Sigmoid colon (tissue), 7 donors: ENCODE results near the gene SMYD1. TPM values are rescaled to one million over a fixed set of nuclear protein-coding genes. Genes with fewer than 3 reads are reported as not detected.

Source experiments
- DNase-seq: peaks from one replicate; pipeline ENCODE4 v3.0.0-alpha.2; 2019
- H3K27ac ChIP-seq, 4 donors: fragments of 200-600 bp; sonication (generic); one replicate each; pipeline ENCODE4 v1.5.1; 2016 to 2019; ENCODE audit warnings: mild to moderate bottlenecking in 1 of 4
- H3K27me3 ChIP-seq, 3 donors: fragments of 200-600 bp; sonication (generic); one replicate each; pipeline ENCODE4 v1.5.1; 2019; ENCODE audit warnings: mild to moderate bottlenecking in 1 of 3
- H3K36me3 ChIP-seq, 4 donors: fragments of 200-600 bp; sonication (generic); one replicate each; pipeline ENCODE4 v1.5.1; 2016 to 2019
- H3K4me1 ChIP-seq, 4 donors: fragments of 200-600 bp; sonication (generic); one replicate each; pipeline ENCODE4 v1.5.1; 2017 to 2019
- H3K4me3 ChIP-seq, 4 donors: fragments of 200-600 bp; sonication (generic); one replicate each; pipeline ENCODE4 v1.5.1; 2017 to 2019; ENCODE audit warnings: mild to moderate bottlenecking in 2 of 4, moderate library complexity in 1 of 4
- H3K9me3 ChIP-seq, 4 donors: fragments of 200-600 bp in 3 of 4; sonication (generic) in 3 of 4; one replicate each; pipeline versions ENCODE4 v1.5.1 to v1.6.1; 2013 to 2019
- CTCF ChIP-seq, 4 experiments: fragments of 450-650 bp in 3 of 4; fragments of 200-600 bp in 1 of 4; IDR thresholded peaks; one replicate each; pipeline ENCODE4 v1.5.1; 2016 to 2019; ENCODE audit warnings: antibody characterized with exemption in 4 of 4, mild to moderate bottlenecking in 3 of 4, moderate library complexity in 2 of 4
- EP300 ChIP-seq, 4 donors: sonication (generic); formaldehyde crosslinking; IDR thresholded peaks; one replicate each; pipeline ENCODE4 v1.6.1; 2017; ENCODE audit warnings: antibody characterized with exemption in 4 of 4
- POLR2A ChIP-seq, 2 donors: fragments of 450-650 bp; IDR thresholded peaks; one replicate each; pipeline ENCODE4 v1.6.1; 2016; ENCODE audit warnings: antibody characterized with exemption in 2 of 2, mild to moderate bottlenecking in 2 of 2, moderate library complexity in 2 of 2
- POLR2AphosphoS5 ChIP-seq, 4 donors: sonication (generic); formaldehyde crosslinking; IDR thresholded peaks; one replicate each; pipeline ENCODE4 v1.6.1; 2017; ENCODE audit warnings: antibody characterized with exemption in 4 of 4
- WGBS, 2 donors: extraction: QIAGEN DNeasy Blood & Tissue Kit; methylation state at CpG; one replicate each; pipeline ENCODE4 v1.1.7; 2013; 5-methylcytosine and 5-hydroxymethylcytosine counted together
- intact Hi-C: fragments of 100-400 bp; cut with DNase I; formaldehyde crosslinking; loops from one replicate; pipeline ENCODE4 v1.15.1; 2023
- polyA plus RNA-seq, 3 donors: library from polyadenylated mRNA; stranded (reverse); fragments of 200-250 nt; gene quantifications; one replicate each; pipeline ENCODE4 v1.2.3, GENCODE V29; 2013
- total RNA-seq, 4 donors: library from RNA; depleted of rRNA; stranded (reverse); fragments of >200 nt; gene quantifications; one replicate each; pipeline ENCODE4 v1.1.0, GENCODE V29; 2016
- donor health status: healthy with polysubstance abuse.
- donor health status: Bipolar disorder and iron deficiency.
- donor health status: healthy.

Gene SMYD1
- total and polyA plus RNA-seq, 7 donors = under 0.01 to 45.7 (median 17.3) TPM; not detected in 1

GRCh38 chr2:88059979-88060906 lies 7.4 kb upstream of the SMYD1 start:
- Histone ChIP-seq H3K4me1 (peaks cover 0 to 18% (median 3%) of the 10 kb centered on the region in 4 donors), H3K27ac (no peak overlapping the region), H3K27me3 (no peaks in the 10 kb centered on the region), H3K9me3 (no peaks in the 10 kb centered on the region), H3K36me3 (no peaks in the 10 kb centered on the region), H3K4me3 (no peak overlapping the region)
- TF ChIP-seq POLR2A (IDR thresholded peaks at IDR 0.05) (no peak), CTCF (IDR thresholded peaks at IDR 0.05) (peak; percentile 34 to 78 (median 70))
- intact Hi-C loops = loop anchor here (1.0 to 5.0 kb wide), 2 partner anchors 100 to 567 kb away; partner anchors contain the start of gene EIF2AK3
- DNase-seq = no peak
- whole genome bisulfite sequencing, 2 donors = 36 to 60% methylated on average over 5 of the region's 5 CpGs

- Histone ChIP-seq H3K27me3 (no peaks in the 10 kb centered on the region), H3K4me1 (peaks cover 0 to 20% (median 3%) of the 10 kb centered on the region in 4 donors), H3K9me3 (no peaks in the 10 kb centered on the region), H3K36me3 (no peaks in the 10 kb centered on the region), H3K27ac (no peak overlapping the region), H3K4me3 (no peak overlapping the region)
- intact Hi-C loops = loop anchor here (1.0 kb wide), 1 partner anchor 99 kb away; no protein-coding TSS in a partner anchor
- DNase-seq = no peak
- 75 to 83% methylated on average over 2 of the region's 2 CpGs for WGBS, 2 donors
- TF ChIP-seq EP300 (IDR thresholded peaks at IDR 0.05) (no peak), POLR2A (IDR thresholded peaks at IDR 0.05) (no peak)
Measured at GRCh38 chr2:88060907-88061275, 6.7 kb upstream of the SMYD1 start.

GRCh38 chr2:88061295-88061694 lies 6.3 kb upstream of the SMYD1 start:
- Histone ChIP-seq H3K9me3 (no peaks in the 10 kb centered on the region), H3K4me3 (no peak overlapping the region), H3K27me3 (no peaks in the 10 kb centered on the region), H3K36me3 (no peaks in the 10 kb centered on the region), H3K4me1 (peaks cover 0 to 20% (median 2%) of the 10 kb centered on the region in 4 donors), H3K27ac (no peak overlapping the region)
- intact Hi-C loops = no loop called here
- DNase-seq = no peak
- TF ChIP-seq POLR2AphosphoS5 (IDR thresholded peaks at IDR 0.05) (no peak), CTCF (IDR thresholded peaks at IDR 0.05) (no peak), POLR2A (IDR thresholded peaks at IDR 0.05) (no peak)
- WGBS, 2 donors = 89 to 92% methylated on average over 3 of the region's 3 CpGs

- intact Hi-C loops = no loop called here
- Histone ChIP-seq H3K36me3 (no peaks in the 10 kb centered on the region), H3K9me3 (no peaks in the 10 kb centered on the region), H3K27ac (peak overlapping the region in 3 of 4 donors; percentile 41 to 86 (median 80)), H3K27me3 (no peaks in the 10 kb centered on the region), H3K4me1 (peaks cover 0 to 30% (median 7%) of the 10 kb centered on the region in 4 donors), H3K4me3 (no peak overlapping the region)
- peak in 1 of 4 donors; percentile 20 for TF ChIP-seq POLR2AphosphoS5 (IDR thresholded peaks at IDR 0.05)
- no peak for TF ChIP-seq POLR2A (IDR thresholded peaks at IDR 0.05)
- 83 to 90% methylated on average over 4 of the region's 4 CpGs for WGBS, 2 donors
- DNase-seq = no peak
Measured at GRCh38 chr2:88066543-88066942, 1.1 kb upstream of the SMYD1 start.

- DNase-seq = no peak
- Histone ChIP-seq H3K27ac (peak overlapping the region; percentile 5 to 86 (median 60)), H3K4me1 (peaks cover 0 to 35% (median 7%) of the 10 kb centered on the region in 4 donors), H3K4me3 (peak overlapping the region in 3 of 4 donors; percentile 31 to 43 (median 41)), H3K9me3 (no peaks in the 10 kb centered on the region), H3K36me3 (no peaks in the 10 kb centered on the region), H3K27me3 (no peaks in the 10 kb centered on the region)
- intact Hi-C loops = no loop called here
- WGBS, 2 donors = 89 to 93% methylated on average over 5 of the region's 5 CpGs
- TF ChIP-seq EP300 (IDR thresholded peaks at IDR 0.05) (no peak), POLR2AphosphoS5 (IDR thresholded peaks at IDR 0.05) (peak in 2 of 4 donors; percentile 19 to 66)
Measured at GRCh38 chr2:88067189-88067588, 436 bp upstream of the SMYD1 start.

- H3K4me3 ChIP-seq = peak overlapping the region; percentile 26 to 43 (median 36)
- peak overlapping the region; percentile 5 to 86 (median 60) for H3K27ac ChIP-seq
- no peaks in the 10 kb centered on the region for H3K9me3 ChIP-seq
- WGBS, 2 donors = 86 to 93% methylated on average over 2 of the region's 2 CpGs
- no peaks in the 10 kb centered on the region for H3K36me3 ChIP-seq
- peaks cover 0 to 35% (median 7%) of the 10 kb centered on the region in 4 donors for H3K4me1 ChIP-seq
- intact Hi-C loops = no loop called here
- DNase-seq = no peak
- H3K27me3 ChIP-seq = no peaks in the 10 kb centered on the region
- no peak for TF ChIP-seq CTCF (IDR thresholded peaks at IDR 0.05)
- no peak for TF ChIP-seq EP300 (IDR thresholded peaks at IDR 0.05)
- no peak for TF ChIP-seq POLR2AphosphoS5 (IDR thresholded peaks at IDR 0.05)
- TF ChIP-seq POLR2A (IDR thresholded peaks at IDR 0.05) = no peak
Measured at GRCh38 chr2:88068044-88068443, 419 bp downstream of the SMYD1 start.
